ENCODE data around the gene EHMT1. TPM values are rescaled to one million over a fixed set of nuclear protein-coding genes. Genes with fewer than 3 reads are reported as not detected.

EHMT1 gene
- total and polyA plus RNA-seq, 2 experiments from 2014 or later, result 162 to 177 TPM

GRCh38 chr9:137688261-137688660 lies 69.5 kb downstream of the EHMT1 start:
- peaks cover 8% of the 10 kb centered on the region for H3K27me3 Mint-ChIP-seq (ENCODE audit: insufficient read depth, low read depth, poor library complexity)
- H3K36me3 Mint-ChIP-seq (ENCODE audit: low read depth), result peaks cover 7% of the 10 kb centered on the region; the same call in 1 of the 3 replicates
- no peak overlapping the region for H3K27ac Mint-ChIP-seq

More at GRCh38 chr9:137688261-137688660, 69.5 kb downstream of the EHMT1 start:
- H2AFZ ChIP-seq, result no peak overlapping the region
- peaks cover 36% of the 10 kb centered on the region for H4K20me1 ChIP-seq (replicated peaks; ENCODE audit: insufficient read depth)
- no peaks in the 10 kb centered on the region for H3K36me3 ChIP-seq (ENCODE audit: insufficient read depth)
- H3K4me1 ChIP-seq (ENCODE audit: insufficient read depth), result peaks cover 69% of the 10 kb centered on the region
- H3K27me3 ChIP-seq (ENCODE audit: insufficient read depth), result no peaks in the 10 kb centered on the region
- no peak overlapping the region for H3K4me2 ChIP-seq
- H3K27ac ChIP-seq (ENCODE audit: low read depth), result no peak overlapping the region
- Mint-ChIP-seq H3K4me3 (no peak overlapping the region), H3K9me3 (no peaks in the 10 kb centered on the region; the same call in 2 of the 3 replicates), H3K4me1 (peaks cover 65% of the 10 kb centered on the region)
- H3K79me2 ChIP-seq (replicated peaks; ENCODE audit: insufficient read depth), result peaks cover 100% of the 10 kb centered on the region
- H3F3A ChIP-seq (replicated peaks; ENCODE audit: low read depth), result no peaks in the 10 kb centered on the region
- no peaks in the 10 kb centered on the region for H3K9me2 ChIP-seq (ENCODE audit: insufficient read depth)
- no peak overlapping the region for H3K4me3 ChIP-seq
- ATAC-seq (no peak), DNase-seq (ENCODE audit: low spot score) (no peak)
- TF ChIP-seq POLR2AphosphoS5 (IDR thresholded peaks at IDR 0.05; ENCODE audit: low read depth) (no peak), ZNF462 (CRISPR knock-in tag; IDR thresholded peaks at IDR 0.05) (no peak), CREB1 (CRISPR knock-in tag; IDR thresholded peaks at IDR 0.05; ENCODE audit: low read depth) (no peak), ZNF114 (CRISPR knock-in tag; IDR thresholded peaks at IDR 0.05) (no peak), STAT1 (IDR thresholded peaks at IDR 0.05; ENCODE audit: unreplicated experiment) (no peak), EZH2phosphoT487 (IDR thresholded peaks at IDR 0.05; ENCODE audit: unreplicated experiment) (no peak), ETS1 (IDR thresholded peaks at IDR 0.05) (no peak), REST (IDR thresholded peaks at IDR 0.05; ENCODE audit: unreplicated experiment) (no peak), ZNF331 (CRISPR knock-in tag; IDR thresholded peaks at IDR 0.05; ENCODE audit: low read depth) (no peak), NANOG (IDR thresholded peaks at IDR 0.05; ENCODE audit: borderline replicate concordance) (no peak), EZH2 (IDR thresholded peaks at IDR 0.05; ENCODE audit: low read depth, unreplicated experiment) (no peak), CTCF (conservative IDR thresholded peaks at IDR 0.05; ENCODE audit: low read depth in 2 of 2) (no peak), JUNB (IDR thresholded peaks at IDR 0.05; ENCODE audit: unreplicated experiment) (no peak)
